ENCODE data around the gene STIP1. TPM values are rescaled to one million over a fixed set of nuclear protein-coding genes. Genes with fewer than 3 reads are reported as not detected.
"Not testable (repeated sequence)": the region's sequence is repeated elsewhere in the genome, so short reads cannot be mapped to it uniquely, and the experiment has no call there.

Gene STIP1
- total RNA-seq, 2 experiments from 2014 or later: 258 to 269 TPM

GRCh38 chr11:64245797-64246620 is 60.0 kb downstream of the STIP1 start:
- POLR2A ChIA-PET: interaction anchor here (0.7 to 11.2 kb wide), 17 partner anchors 9 to 1390 kb away, joined by 3 to 131 read pairs (median 8); partner anchors contain the start of genes BAD, CATSPERZ, DNAJC4 and ESRRA
- Mint-ChIP-seq H3K4me1 (peaks cover 50% of the 10 kb centered on the region), H3K36me3 (ENCODE audit: low read depth) (peaks cover 13% of the 10 kb centered on the region), H3K27me3 (peaks cover 3% of the 10 kb centered on the region), H3K4me3 (peak overlapping the region; percentile 86), H3K9me3 (no peaks in the 10 kb centered on the region), H3K27ac (peak overlapping the region; percentile 85)
- peak; percentile 76 for DNase-seq
- CTCF ChIA-PET: interaction anchor here (0.9 to 2.8 kb wide), 10 partner anchors 9 to 86 kb away, joined by 3 to 14 read pairs (median 5); partner anchors contain the start of genes ESRRA, PRDX5 and TRMT112

DNA sequence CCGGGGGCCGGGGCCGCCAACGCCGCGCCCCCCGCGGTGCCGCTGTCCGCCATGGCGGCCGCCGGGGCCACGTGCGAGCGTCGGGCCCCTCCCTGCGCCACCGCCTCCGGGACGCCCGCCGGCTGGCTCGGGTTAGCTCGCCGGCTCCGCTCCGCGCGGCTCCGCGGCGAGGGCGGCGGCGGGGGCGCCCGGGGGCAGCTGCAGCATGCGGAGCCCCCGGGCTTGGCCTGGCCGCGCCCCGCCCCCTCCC is 60.6 kb downstream of the STIP1 start:
- DNase-seq, H3K27me3 Mint-ChIP-seq, H3K9me3 Mint-ChIP-seq, H3K27ac Mint-ChIP-seq: not testable (repeated sequence)
- Mint-ChIP-seq H3K36me3 (ENCODE audit: low read depth) (peaks cover 13% of the 10 kb centered on the region), H3K4me1 (peaks cover 49% of the 10 kb centered on the region), H3K4me3 (peak overlapping the region; percentile 77)
- ChIA-PET POLR2A (interaction anchor here (0.7 to 11.2 kb wide), 13 partner anchors 9 to 1390 kb away, joined by 3 to 131 read pairs (median 14); partner anchors contain the start of genes BAD, CATSPERZ, DNAJC4 and ESRRA), CTCF (interaction anchor here (0.9 to 2.8 kb wide), 6 partner anchors 9 to 85 kb away, joined by 3 to 14 read pairs (median 6); no protein-coding TSS in a partner anchor)

- Mint-ChIP-seq H3K27me3 (peaks cover 3% of the 10 kb centered on the region), H3K36me3 (ENCODE audit: low read depth) (peaks cover 13% of the 10 kb centered on the region), H3K27ac (peak within 1 kb of the TSS; percentile 85), H3K4me1 (peaks cover 53% of the 10 kb centered on the region), H3K9me3 (no peaks in the 10 kb centered on the region), H3K4me3 (peak within 1 kb of the TSS; percentile 86)
- ChIA-PET CTCF (interaction anchor here (1.0 to 2.8 kb wide), 5 partner anchors 8 to 56 kb away, joined by 3 to 14 read pairs (median 9); no protein-coding TSS in a partner anchor), POLR2A (interaction anchor here (0.9 to 11.2 kb wide), 9 partner anchors 21 to 1391 kb away, joined by 3 to 131 read pairs (median 17); partner anchors contain the start of genes BAD, ESRRA, FERMT3 and NUDT22)
- peak; percentile 84 for DNase-seq
Observed at GRCh38 chr11:64246871-64247728, 61.1 kb downstream of the STIP1 start, which contains the start of gene PPP1R14B. Gene PPP1R14B (minus strand): TSS chr11:64246943. CDS start chr11:64246673, 270 bp downstream.

- no peak for DNase-seq
- H3K36me3 Mint-ChIP-seq (ENCODE audit: low read depth): peaks cover 13% of the 10 kb centered on the region
- no peaks in the 10 kb centered on the region for H3K9me3 Mint-ChIP-seq
- H3K27ac Mint-ChIP-seq: no peak overlapping the region
- ChIA-PET POLR2A (interaction anchor here (0.7 to 11.2 kb wide), 7 partner anchors 10 to 70 kb away, joined by 3 to 131 read pairs (median 19); partner anchors contain the start of genes ESRRA, FERMT3, NUDT22 and PRDX5), CTCF (interaction anchor here (1.5 to 4.7 kb wide), 2 partner anchors 21 to 42 kb away, joined by 4 to 34 read pairs; partner anchors contain the start of gene FERMT3)
- peak overlapping the region; percentile 62 for H3K4me3 Mint-ChIP-seq
- H3K27me3 Mint-ChIP-seq: peaks cover 3% of the 10 kb centered on the region
- H3K4me1 Mint-ChIP-seq: peaks cover 48% of the 10 kb centered on the region
Observed at GRCh38 chr11:64247729-64248531, 62.0 kb downstream of the STIP1 start.

DNA sequence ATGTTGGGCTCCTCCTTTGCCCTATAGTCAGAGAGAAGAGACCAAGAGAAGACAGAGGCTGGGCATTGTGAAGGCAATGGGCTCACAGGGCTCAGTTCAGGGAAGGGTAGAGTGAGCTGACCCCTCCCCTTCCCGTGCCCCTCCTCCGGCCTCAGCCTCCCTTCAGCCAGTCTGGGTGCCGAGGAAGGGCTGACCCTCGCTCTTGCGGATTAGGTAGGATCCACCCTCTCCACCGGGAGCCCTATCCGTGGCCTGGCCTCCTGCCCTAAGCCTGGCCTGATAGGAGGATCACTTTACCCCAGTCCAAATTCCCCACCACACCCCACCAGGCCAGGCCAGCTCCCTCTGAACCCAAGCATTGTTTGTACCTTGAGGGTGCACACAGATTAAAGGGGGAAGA is 62.6 kb downstream of the STIP1 start:
- CTCF ChIA-PET: interaction anchor here (2.5 to 4.7 kb wide), 2 partner anchors 43 to 53 kb away, joined by 16 to 34 read pairs; partner anchors contain the start of gene FERMT3
- H3K27me3 Mint-ChIP-seq: peaks cover 3% of the 10 kb centered on the region
- POLR2A ChIA-PET: interaction anchor here (0.7 to 11.2 kb wide), 3 partner anchors 10 to 43 kb away, joined by 3 to 131 read pairs (median 107); partner anchors contain the start of gene FERMT3
- no peak for DNase-seq
- H3K4me3 Mint-ChIP-seq: no peak overlapping the region
- H3K4me1 Mint-ChIP-seq: peaks cover 45% of the 10 kb centered on the region
- no peaks in the 10 kb centered on the region for H3K9me3 Mint-ChIP-seq
- H3K36me3 Mint-ChIP-seq (ENCODE audit: low read depth): peaks cover 8% of the 10 kb centered on the region
- no peak overlapping the region for H3K27ac Mint-ChIP-seq

GRCh38 chr11:64249038-64249437 is 63.1 kb downstream of the STIP1 start:
- peaks cover 3% of the 10 kb centered on the region for H3K27me3 Mint-ChIP-seq
- H3K36me3 Mint-ChIP-seq (ENCODE audit: low read depth): peaks cover 3% of the 10 kb centered on the region
- no peak overlapping the region for H3K4me3 Mint-ChIP-seq
- POLR2A ChIA-PET: interaction anchor here (0.7 to 11.2 kb wide), 4 partner anchors 8 to 43 kb away, joined by 3 to 131 read pairs (median 58); partner anchors contain the start of genes FERMT3 and FKBP2
- no peaks in the 10 kb centered on the region for H3K9me3 Mint-ChIP-seq
- CTCF ChIA-PET: interaction anchor here (2.0 to 4.7 kb wide), 4 partner anchors 8 to 52 kb away, joined by 16 to 34 read pairs (median 24); partner anchors contain the start of genes FERMT3 and FKBP2
- H3K27ac Mint-ChIP-seq: no peak overlapping the region
- DNase-seq: no peak
- peaks cover 45% of the 10 kb centered on the region for H3K4me1 Mint-ChIP-seq

GRCh38 chr11:64249563-64250414 is 63.8 kb downstream of the STIP1 start:
- Mint-ChIP-seq H3K4me3 (peak overlapping the region; percentile 20), H3K9me3 (no peaks in the 10 kb centered on the region), H3K4me1 (peaks cover 41% of the 10 kb centered on the region), H3K27me3 (peaks cover 3% of the 10 kb centered on the region), H3K27ac (no peak overlapping the region), H3K36me3 (ENCODE audit: low read depth) (no peaks in the 10 kb centered on the region)
- POLR2A ChIA-PET: interaction anchor here (0.6 to 11.2 kb wide), 9 partner anchors 8 to 1713 kb away, joined by 3 to 131 read pairs (median 10); partner anchors contain the start of genes FERMT3, FKBP2, PRDX5 and STIP1
- CTCF ChIA-PET: interaction anchor here (1.1 to 4.7 kb wide), 12 partner anchors 8 to 82 kb away, joined by 3 to 34 read pairs (median 8); partner anchors contain the start of genes ESRRA, FERMT3, FKBP2 and GPR137
- DNase-seq: no peak

DNA sequence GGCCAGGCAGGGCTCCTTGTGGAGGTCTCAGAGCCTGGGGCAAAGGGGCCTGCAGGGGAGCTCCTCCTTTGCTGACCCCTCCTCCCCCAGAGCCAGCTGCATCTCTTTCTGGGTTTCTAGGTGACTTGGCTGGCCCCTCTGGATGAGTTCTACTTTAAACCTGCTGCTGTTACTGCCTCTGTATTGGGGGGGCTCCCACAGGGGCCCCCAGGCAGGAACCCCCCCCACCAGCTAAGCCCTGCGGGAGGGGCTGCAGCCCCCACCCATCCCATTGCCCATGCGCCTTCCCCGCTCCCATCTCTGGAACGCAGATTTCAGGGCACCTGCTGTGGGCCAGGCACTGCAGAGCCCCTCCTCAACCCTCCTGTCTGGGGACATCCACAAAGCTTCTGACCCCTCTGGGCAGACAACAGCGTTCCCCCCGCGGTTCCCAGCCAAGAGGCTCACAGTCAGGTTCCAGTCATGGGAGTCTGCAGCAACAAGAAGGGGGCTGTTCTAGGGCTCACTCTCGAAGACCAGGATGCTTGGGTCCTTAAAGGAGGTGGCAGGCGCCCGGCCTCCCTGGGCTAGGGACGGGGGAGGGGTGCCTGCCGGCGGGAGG is 64.5 kb downstream of the STIP1 start:
- peaks cover 36% of the 10 kb centered on the region for H3K4me1 Mint-ChIP-seq
- no peak for DNase-seq
- no peaks in the 10 kb centered on the region for H3K9me3 Mint-ChIP-seq
- no peak overlapping the region for H3K27ac Mint-ChIP-seq
- CTCF ChIA-PET: interaction anchor here (0.6 to 4.7 kb wide), 14 partner anchors 9 to 1845 kb away, joined by 3 to 34 read pairs (median 6); partner anchors contain the start of genes ESRRA, FERMT3, FKBP2 and GPR137
- POLR2A ChIA-PET: interaction anchor here (0.9 to 11.2 kb wide), 11 partner anchors 9 to 495 kb away, joined by 3 to 131 read pairs (median 8); partner anchors contain the start of genes BAD, FERMT3, FKBP2 and PRDX5
- peaks cover 3% of the 10 kb centered on the region for H3K27me3 Mint-ChIP-seq
- peak overlapping the region; percentile 77 for H3K4me3 Mint-ChIP-seq
- no peaks in the 10 kb centered on the region for H3K36me3 Mint-ChIP-seq (ENCODE audit: low read depth)

- DNase-seq: peak; percentile 73
- H3K9me3 Mint-ChIP-seq: no peaks in the 10 kb centered on the region
- POLR2A ChIA-PET: interaction anchor here (1.5 to 11.2 kb wide), 8 partner anchors 11 to 66 kb away, joined by 3 to 131 read pairs (median 10); partner anchors contain the start of genes BAD, FERMT3 and STIP1
- H3K27ac Mint-ChIP-seq: peak within 1 kb of the TSS; percentile 19
- no peaks in the 10 kb centered on the region for H3K36me3 Mint-ChIP-seq (ENCODE audit: low read depth)
- H3K4me3 Mint-ChIP-seq: peak within 1 kb of the TSS; percentile 83
- peaks cover 3% of the 10 kb centered on the region for H3K27me3 Mint-ChIP-seq
- H3K4me1 Mint-ChIP-seq: peaks cover 33% of the 10 kb centered on the region
- CTCF ChIA-PET: interaction anchor here (0.6 to 4.7 kb wide), 16 partner anchors 10 to 1845 kb away, joined by 3 to 34 read pairs (median 6); partner anchors contain the start of genes ESRRA, FERMT3, FKBP2 and NUDT22
Observed at GRCh38 chr11:64251016-64251752, 65.2 kb downstream of the STIP1 start, which contains the start of gene PLCB3. Gene PLCB3 (plus strand): TSS chr11:64251530. CDS start chr11:64251650, 120 bp downstream.

DNA sequence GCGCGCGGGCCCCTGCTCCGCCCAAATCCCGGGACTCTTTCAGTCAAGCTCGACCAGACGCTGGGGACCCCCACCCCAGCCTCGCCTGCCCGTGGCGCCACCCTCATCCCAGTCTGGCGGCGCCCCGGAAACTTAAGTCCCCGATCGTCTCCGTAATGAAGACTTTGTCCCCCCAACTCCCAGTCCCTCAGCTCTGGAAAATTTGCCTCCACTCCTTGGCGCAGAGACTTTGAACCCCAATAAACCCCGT is 65.7 kb downstream of the STIP1 start:
- H3K4me3 Mint-ChIP-seq: peak overlapping the region; percentile 83
- no peak for DNase-seq
- ChIA-PET CTCF (interaction anchor here (0.7 to 4.7 kb wide), 9 partner anchors 10 to 65 kb away, joined by 3 to 34 read pairs (median 6); partner anchors contain the start of genes FERMT3, FKBP2, NUDT22 and TRPT1), POLR2A (interaction anchor here (1.0 to 11.2 kb wide), 9 partner anchors 10 to 66 kb away, joined by 3 to 131 read pairs (median 8); partner anchors contain the start of genes BAD, FERMT3 and STIP1)
- H3K4me1 Mint-ChIP-seq: peaks cover 33% of the 10 kb centered on the region
- H3K27ac Mint-ChIP-seq: peak overlapping the region; percentile 19
- H3K27me3 Mint-ChIP-seq: peaks cover 3% of the 10 kb centered on the region
- H3K36me3 Mint-ChIP-seq (ENCODE audit: low read depth): peaks cover 2% of the 10 kb centered on the region
- H3K9me3 Mint-ChIP-seq: no peaks in the 10 kb centered on the region

Data from activated CD4-positive, alpha-beta memory T cell treated with anti-CD3 and anti-CD28 coated beads, Interleukin-2, amount 10 ng/mL, durations not matched to agents 7 days and 5 days (primary cell).